SK-N-DZ (cell line): ENCODE data around the gene BLM.
"Not testable (repeated sequence)": the region's sequence is repeated elsewhere in the genome, so short reads cannot be mapped to it uniquely, and the experiment has no call there.

Experiments
- DNase-seq: peaks from one replicate; pipeline ENCODE4 v3.0.0-alpha.2; 2015; ENCODE audit warnings: low spot score

BLM gene

GRCh38 chr15:90730290-90730689 is 13.1 kb downstream of the BLM start:
- no peak for DNase-seq

GRCh38 chr15:90735923-90736322 is 18.8 kb downstream of the BLM start:
- no peak for DNase-seq

GRCh38 chr15:90740545-90740944 is 23.4 kb downstream of the BLM start:
- DNase-seq: not testable (repeated sequence)

- DNase-seq: no peak
Observed at GRCh38 chr15:90742087-90742486, 24.9 kb downstream of the BLM start.

- DNase-seq: no peak
Observed at GRCh38 chr15:90743407-90743806, 26.3 kb downstream of the BLM start.

- no peak for DNase-seq
Observed at GRCh38 chr15:90744759-90745402, 27.7 kb downstream of the BLM start.

GRCh38 chr15:90749754-90750153 is 32.6 kb downstream of the BLM start:
- DNase-seq: no peak

- peak; percentile 21 for DNase-seq
Observed at GRCh38 chr15:90750186-90750585, 33.0 kb downstream of the BLM start.

GRCh38 chr15:90751300-90751825 is 34.2 kb downstream of the BLM start:
- DNase-seq: no peak

- no peak for DNase-seq
Observed at GRCh38 chr15:90756916-90757315, 39.8 kb downstream of the BLM start.

- DNase-seq: no peak
Observed at GRCh38 chr15:90757461-90757860, 40.3 kb downstream of the BLM start.

GRCh38 chr15:90760661-90761232 is 43.6 kb downstream of the BLM start:
- DNase-seq: no peak

GRCh38 chr15:90761629-90762028 is 44.5 kb downstream of the BLM start:
- no peak for DNase-seq

- DNase-seq: no peak
Observed at GRCh38 chr15:90762109-90762508, 45.0 kb downstream of the BLM start.

GRCh38 chr15:90763366-90764099 is 46.4 kb downstream of the BLM start:
- DNase-seq: no peak

GRCh38 chr15:90765531-90765930 is 48.4 kb downstream of the BLM start:
- DNase-seq: no peak

- no peak for DNase-seq
Observed at GRCh38 chr15:90765966-90766365, 48.8 kb downstream of the BLM start.

GRCh38 chr15:90769375-90769774 is 52.2 kb downstream of the BLM start:
- DNase-seq: no peak

- DNase-seq: no peak
Observed at GRCh38 chr15:90773485-90773884, 56.3 kb downstream of the BLM start.

- DNase-seq: no peak
Observed at GRCh38 chr15:90774731-90775514, 57.8 kb downstream of the BLM start.

- DNase-seq: no peak
Observed at GRCh38 chr15:90780916-90781315, 63.8 kb downstream of the BLM start.

- no peak for DNase-seq
Observed at GRCh38 chr15:90782442-90782841, 65.3 kb downstream of the BLM start.
